Measurements from ENCODE around the gene DIPK1A.
A peak's percentile ranks its signal among the peaks of the same experiment; 100 is the strongest.

Gene DIPK1A

GRCh38 chr1:92877792-92878191 lies 83.5 kb downstream of the DIPK1A start:
- no peak for DNase-seq (ENCODE audit: low read depth in 2 of 2)

GRCh38 chr1:92877081-92877711 lies 84.1 kb downstream of the DIPK1A start:
- DNase-seq (ENCODE audit: low read depth in 2 of 2) = no peak

- no peak for DNase-seq (ENCODE audit: low read depth in 2 of 2)
Measured at GRCh38 chr1:92876351-92876750, 84.9 kb downstream of the DIPK1A start.

GRCh38 chr1:92874987-92875386 lies 86.3 kb downstream of the DIPK1A start:
- DNase-seq (ENCODE audit: low read depth in 2 of 2) = no peak

- DNase-seq (ENCODE audit: low read depth in 2 of 2) = no peak
Measured at GRCh38 chr1:92872719-92873118, 88.5 kb downstream of the DIPK1A start.

- DNase-seq (ENCODE audit: low read depth in 2 of 2) = no peak
Measured at GRCh38 chr1:92870591-92870990, 90.7 kb downstream of the DIPK1A start.

GRCh38 chr1:92864131-92864530 lies 97.1 kb downstream of the DIPK1A start:
- no peak for DNase-seq (ENCODE audit: low read depth in 2 of 2)

- no peak for DNase-seq (ENCODE audit: low read depth in 2 of 2)
Measured at GRCh38 chr1:92862605-92863004, 98.7 kb downstream of the DIPK1A start.

GRCh38 chr1:92859400-92860039 lies 101.7 kb downstream of the DIPK1A start:
- no peak for DNase-seq (ENCODE audit: low read depth in 2 of 2)

GRCh38 chr1:92858564-92859399 lies 102.5 kb downstream of the DIPK1A start:
- DNase-seq (ENCODE audit: low read depth in 2 of 2) = peak in 1 of 2 donors; percentile 11

GRCh38 chr1:92857817-92858216 lies 103.4 kb downstream of the DIPK1A start:
- DNase-seq (ENCODE audit: low read depth in 2 of 2) = no peak

- no peak for DNase-seq (ENCODE audit: low read depth in 2 of 2)
Measured at GRCh38 chr1:92855236-92855635, 106.0 kb downstream of the DIPK1A start.

GRCh38 chr1:92854101-92854785 lies 107.0 kb downstream of the DIPK1A start:
- DNase-seq (ENCODE audit: low read depth in 2 of 2) = no peak

GRCh38 chr1:92853299-92853698 lies 108.0 kb downstream of the DIPK1A start:
- DNase-seq (ENCODE audit: low read depth in 2 of 2) = no peak

- no peak for DNase-seq (ENCODE audit: low read depth in 2 of 2)
Measured at GRCh38 chr1:92851729-92852128, 109.5 kb downstream of the DIPK1A start.

GRCh38 chr1:92850019-92850418 lies 111.2 kb downstream of the DIPK1A start:
- no peak for DNase-seq (ENCODE audit: low read depth in 2 of 2)

GRCh38 chr1:92848201-92848600 lies 113.1 kb downstream of the DIPK1A start:
- no peak for DNase-seq (ENCODE audit: low read depth in 2 of 2)

- no peak for DNase-seq (ENCODE audit: low read depth in 2 of 2)
Measured at GRCh38 chr1:92845908-92846307, 115.4 kb downstream of the DIPK1A start.

- no peak for DNase-seq (ENCODE audit: low read depth in 2 of 2)
Measured at GRCh38 chr1:92844439-92844838, 116.8 kb downstream of the DIPK1A start.

GRCh38 chr1:92843429-92844352 lies 117.6 kb downstream of the DIPK1A start:
- DNase-seq (ENCODE audit: low read depth in 2 of 2) = no peak

- DNase-seq (ENCODE audit: low read depth in 2 of 2) = no peak
Measured at GRCh38 chr1:92843046-92843423, 118.2 kb downstream of the DIPK1A start.

Measured in stimulated activated CD8-positive, alpha-beta memory T cell treated with anti-CD3 and anti-CD28 coated beads, Interleukin-7, amount 100 ng/mL, for 1 hour (primary cell).